HG03066 (cell line): ENCODE data around the gene PBX1.
A peak's percentile ranks its signal among the peaks of the same experiment; 100 is the strongest.

Source experiments
- ATAC-seq: cut with Tn5 transposase; IDR thresholded peaks from one replicate; pipeline ENCODE4 v1.9.1; 2021; ENCODE audit warnings: low read depth; ENCODE audit not compliant: unreplicated experiment

The PBX1 gene

DNA sequence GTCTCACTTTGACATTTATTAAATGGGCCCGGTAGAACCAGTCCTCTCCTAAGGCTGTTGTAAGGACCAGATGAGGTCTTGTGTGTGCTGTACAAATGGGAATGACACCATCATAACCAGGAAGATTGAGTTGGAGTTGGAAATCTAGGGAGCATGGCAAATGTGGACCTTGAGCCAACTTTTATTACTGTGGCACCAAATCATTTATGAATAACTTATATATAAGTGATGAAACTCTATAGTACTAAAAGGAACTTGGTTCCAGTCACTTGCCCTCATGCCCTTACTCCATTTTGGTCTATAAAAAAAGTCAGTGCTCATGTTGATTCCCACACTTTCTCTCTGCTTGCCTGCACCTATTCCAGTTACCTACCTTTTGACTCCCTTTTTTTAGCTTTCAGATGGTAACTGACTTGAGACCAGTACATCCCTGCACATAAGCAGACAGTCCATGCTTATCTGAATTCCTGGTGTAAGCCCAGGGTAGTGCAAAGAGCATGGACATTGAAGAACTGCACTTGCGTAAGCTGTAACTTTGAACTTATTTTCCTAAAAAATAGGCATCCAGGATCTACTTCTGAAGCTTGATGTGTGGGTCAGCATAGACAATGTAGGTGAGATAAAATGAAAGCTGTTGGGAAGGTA, 210.6 kb downstream of the PBX1 start:
- no peak for ATAC-seq

DNA sequence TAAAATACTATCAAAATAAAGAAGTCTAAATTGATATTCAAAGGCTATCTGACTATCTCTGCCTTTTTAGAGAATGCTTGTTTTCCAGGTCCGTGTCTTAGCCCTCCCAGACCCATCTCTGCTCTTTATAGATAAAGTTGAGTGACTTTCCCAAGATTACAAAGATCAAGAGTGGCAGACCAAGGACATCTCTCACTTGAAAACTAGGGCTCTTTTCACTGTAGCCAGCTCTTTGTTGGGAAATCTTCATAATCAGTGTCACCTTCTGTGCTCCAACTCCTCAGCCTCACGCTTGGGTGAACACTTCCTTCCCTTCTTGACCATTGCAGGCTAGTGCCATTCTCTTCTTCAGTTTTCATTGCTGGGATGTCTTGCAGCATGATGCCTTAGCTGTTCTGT, 211.1 kb downstream of the PBX1 start:
- ATAC-seq: no peak

DNA sequence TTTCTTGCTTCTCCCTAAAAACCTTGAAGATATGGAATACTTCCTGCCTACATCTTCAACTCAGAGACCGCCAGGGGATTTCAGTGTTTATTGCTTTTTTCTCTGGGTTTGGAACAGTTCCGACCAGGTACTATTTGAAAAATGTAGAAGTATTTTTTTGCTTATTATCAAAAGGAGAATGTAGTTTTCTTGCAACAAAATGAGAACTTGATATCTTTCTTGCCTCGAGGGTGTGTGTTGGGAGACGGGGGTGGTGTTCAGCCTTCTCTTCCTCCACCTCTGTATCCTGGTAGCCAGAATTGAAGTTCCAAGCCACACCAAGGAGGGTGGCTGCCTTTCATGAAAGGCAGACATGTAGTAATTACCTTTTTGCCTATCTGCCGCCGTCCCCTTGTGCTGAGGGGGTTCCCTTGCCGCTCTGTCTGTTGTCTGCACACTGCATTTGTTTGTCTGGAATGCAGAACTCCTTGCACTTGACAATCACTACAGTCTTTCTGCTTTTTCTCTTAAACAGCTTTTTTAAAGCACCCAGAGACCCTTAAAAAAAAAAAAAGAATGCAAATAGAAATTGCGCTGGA, 212.1 kb downstream of the PBX1 start:
- ATAC-seq: no peak

DNA sequence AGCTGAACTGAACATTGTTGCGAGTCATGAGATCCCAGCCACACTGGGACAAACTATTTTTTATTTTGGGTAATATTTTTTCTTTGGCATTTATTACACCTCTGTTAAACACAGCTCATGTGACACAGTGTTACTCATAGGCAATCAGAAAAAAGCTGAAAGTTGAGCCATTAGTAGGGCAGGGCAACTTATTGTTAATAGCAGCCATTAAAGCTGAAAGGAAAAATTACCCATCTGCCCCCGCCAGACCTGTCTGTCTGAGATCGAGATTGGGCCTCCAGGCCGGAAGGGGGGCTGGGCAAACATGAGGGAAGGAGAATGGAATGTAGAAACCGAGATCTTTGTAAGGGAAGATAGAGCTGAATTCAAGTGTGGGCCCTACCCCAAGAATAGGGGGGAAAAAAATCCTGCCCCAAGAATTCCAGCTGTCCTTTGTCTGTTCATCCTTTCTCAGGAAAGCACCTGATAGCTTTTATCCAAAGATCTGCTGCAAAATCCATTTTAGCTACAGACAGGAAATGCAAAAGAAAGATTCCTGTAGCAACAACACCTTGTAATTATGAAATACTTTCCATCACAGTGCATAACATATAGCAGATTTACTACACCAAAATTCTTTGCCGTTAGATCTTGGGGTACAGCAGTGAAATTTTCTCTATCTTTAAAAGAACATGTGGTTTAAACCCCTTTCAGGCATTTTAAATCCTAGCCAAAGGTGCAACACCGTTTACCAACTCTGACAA, 212.8 kb downstream of the PBX1 start:
- ATAC-seq: no peak

DNA sequence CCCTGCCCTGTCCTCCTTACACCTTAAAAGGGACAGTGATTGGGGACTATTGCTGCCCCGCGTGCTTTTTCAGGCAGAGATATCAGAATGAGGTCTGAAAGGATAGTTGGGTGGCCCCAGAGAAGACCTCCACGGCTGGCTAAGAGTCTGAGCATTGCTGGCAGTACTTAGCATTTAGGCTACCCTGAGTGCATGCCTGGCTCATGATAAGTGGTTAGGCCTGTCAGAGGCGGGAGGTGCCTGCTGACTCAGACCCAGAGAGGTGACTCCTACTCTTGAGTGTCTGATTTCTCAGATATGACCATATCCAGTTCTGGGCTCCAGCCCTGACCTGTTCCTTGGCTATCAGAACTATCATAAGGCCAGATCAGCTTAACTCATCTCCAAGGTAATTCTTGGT, 213.7 kb downstream of the PBX1 start:
- ATAC-seq: no peak

DNA sequence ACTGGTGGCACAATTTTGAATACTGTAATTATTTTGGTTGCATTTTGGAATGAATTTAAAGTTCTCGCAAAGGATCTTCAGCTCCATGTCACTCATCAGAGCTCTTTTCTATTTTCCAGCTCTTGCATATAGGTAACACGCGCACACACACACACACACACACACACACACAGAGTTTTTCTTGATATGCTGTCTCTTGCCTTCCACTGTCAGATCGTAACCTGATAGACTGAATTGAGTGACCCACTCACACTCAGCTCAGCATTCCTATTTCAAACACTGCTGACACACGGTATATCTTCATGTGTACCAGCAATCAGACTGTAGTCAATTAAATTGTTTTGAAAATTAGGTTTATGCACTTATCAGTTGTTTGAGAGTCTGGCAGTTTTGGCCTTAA, 214.1 kb downstream of the PBX1 start:
- no peak for ATAC-seq

DNA sequence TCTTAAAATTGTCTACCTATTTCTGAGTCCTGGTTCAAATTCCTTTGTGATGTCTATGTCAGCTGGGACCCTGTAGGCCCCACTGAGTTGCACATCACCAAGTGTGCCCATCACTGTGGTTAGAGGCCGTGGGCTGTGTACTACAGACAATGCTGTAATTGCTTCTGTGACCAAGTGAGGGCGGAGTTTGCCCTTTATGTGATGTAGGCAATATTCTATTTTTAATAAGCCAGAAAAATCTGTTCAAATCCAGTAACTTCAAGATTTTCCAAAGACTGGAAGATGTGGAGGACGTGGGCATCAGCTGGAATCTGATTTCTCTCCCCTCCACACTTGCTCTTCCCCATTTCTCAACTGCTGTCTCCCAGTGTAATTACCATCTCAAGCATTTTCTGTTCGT, 215.4 kb downstream of the PBX1 start:
- ATAC-seq: no peak

DNA sequence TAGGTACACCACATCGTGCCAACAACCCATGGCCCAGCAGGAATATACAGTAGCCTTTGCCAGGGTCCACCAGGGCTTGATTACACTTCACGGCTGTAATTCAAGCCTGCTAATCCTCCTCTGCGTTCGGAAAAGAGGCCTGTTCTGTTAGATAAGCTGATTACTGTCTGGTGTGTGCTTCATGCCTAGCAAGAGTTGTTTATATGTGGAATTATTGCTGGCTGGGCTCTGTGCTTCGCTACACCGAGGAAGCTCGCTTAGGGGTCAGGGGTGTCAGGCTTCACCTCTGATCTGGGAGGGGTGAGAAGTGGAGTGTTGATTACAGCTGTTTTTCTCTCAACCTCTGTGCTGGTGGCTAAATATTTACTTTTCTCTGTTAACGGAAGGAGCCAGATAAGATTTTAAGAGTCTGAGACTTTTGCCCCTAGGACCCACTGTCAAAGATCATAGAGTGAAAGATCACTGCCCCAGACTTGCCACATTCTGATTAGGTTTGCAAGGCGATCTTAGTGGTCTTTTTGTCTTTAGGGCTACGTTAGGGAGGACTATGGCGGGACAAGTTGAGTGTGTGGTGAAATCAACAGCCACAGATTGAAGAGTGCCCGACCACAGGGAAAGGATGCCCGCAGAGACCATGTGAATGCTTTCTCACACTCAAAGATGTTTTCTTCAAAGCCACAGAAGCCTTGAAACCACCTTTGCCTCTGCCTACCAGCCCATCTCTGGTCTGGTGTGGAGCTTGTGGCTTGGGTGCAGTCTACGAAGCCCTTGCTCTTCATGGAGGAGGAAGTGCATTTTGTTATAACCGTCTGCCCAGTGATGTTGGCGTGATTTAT, 216.1 kb downstream of the PBX1 start:
- ATAC-seq: no peak

DNA sequence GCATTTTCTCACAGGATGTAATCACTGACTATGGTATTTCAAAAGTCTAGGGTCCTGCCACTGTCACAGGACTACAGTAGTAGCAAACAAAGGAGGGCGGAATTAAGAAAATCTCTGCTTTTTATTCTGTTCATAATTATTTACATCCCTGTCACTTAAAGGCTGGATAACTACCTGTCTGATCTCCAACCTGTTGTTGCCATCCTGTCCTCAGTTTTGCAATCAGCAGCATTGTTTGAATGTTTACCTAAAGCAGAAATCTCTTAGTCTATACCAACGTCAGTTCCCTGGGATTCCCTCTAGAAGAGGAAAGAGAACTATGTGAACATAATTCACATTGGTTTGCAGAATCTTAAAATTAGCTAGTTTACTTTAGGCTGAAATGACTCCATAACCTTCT, 218.5 kb downstream of the PBX1 start:
- no peak for ATAC-seq

DNA sequence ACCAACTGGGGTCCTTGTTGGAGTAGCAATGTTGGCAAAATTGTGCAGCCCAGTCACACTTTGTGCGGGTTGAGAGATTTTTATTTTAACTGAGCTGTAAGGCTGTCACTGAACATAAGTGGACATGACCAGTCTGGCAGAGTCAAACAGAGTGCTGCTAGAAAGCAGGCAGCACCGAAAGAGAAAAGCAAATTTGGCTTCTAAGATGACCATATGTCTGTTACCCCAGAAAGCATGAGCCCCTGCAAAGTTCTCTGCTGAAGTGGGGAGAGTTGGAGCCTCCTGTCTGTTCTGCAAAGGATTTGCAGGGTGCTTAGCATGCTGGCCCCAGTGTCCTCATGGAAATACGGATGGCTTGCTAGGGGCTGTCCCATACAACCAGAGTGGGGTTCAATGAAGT, 220.4 kb downstream of the PBX1 start:
- no peak for ATAC-seq

DNA sequence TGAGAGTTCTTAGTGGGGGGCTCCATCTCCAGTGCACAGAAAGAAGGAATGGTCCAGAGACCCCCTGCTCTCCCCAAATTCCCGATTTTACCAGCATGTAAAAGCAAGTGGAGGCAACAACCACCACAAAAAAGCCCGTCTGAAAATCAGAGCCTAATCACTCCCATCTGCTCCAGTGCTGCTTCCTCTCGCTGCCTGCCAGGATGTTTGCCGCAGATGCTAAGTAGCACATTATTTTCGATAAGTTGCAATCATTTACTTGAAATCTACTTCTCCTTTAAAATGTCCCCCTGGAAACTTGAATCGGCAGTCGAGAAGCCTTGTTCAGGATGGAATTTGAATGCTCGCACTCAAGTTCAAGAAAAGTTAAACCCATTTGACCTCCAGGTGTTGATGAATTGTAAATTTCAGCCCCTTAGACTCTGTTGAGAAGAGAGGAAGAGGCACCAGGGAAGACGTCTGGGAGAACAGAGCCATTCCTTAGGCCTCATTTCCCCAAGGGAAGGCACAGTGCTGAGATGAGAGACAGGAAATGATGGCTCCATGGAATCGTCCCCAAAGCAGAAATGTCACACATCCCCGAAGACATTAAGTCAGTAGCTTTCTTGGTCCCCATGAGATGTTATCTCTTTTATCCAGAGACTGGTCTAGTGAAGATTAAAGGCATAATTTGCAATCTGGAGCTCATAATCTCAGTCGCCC, 221.3 kb downstream of the PBX1 start:
- ATAC-seq: no peak

DNA sequence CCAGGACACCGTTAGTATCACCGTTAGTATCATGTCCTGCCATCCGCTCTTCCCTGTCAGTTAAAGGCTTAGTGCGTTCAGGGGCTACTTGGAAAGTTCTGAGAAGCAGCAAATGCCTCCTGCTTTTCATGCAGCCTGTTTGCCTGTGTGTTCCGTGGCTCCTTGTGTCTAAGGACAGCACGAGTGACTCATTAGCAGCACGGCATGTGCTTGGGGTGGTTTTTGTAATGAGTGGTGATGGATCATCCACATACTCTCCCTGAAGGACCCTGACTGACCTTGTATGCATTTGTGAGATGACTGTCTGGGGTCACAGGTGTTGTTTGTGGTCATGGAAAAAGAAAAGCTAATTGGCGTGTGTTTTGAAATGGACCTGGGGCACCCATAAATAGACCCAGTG, 221.9 kb downstream of the PBX1 start:
- ATAC-seq: no peak

DNA sequence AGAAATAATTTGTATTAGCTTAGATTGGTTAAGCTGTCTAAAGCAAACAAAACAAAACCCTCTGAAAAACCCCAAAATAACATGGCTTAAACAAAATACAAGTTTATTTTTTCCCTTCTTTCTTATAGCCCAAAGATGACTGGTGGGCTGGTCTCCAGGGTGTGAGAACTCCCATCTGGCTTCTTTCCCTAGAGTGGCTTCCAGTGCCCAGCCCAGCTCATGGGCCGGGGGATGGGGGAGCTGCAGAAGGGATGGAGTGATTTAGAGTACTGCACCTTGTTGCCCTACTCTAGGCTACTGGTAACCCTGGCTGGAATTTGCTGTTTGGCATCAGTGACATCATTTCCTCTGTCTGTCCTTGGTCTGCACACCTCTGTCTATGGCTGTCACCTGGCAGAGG, 223.0 kb downstream of the PBX1 start:
- ATAC-seq: no peak

DNA sequence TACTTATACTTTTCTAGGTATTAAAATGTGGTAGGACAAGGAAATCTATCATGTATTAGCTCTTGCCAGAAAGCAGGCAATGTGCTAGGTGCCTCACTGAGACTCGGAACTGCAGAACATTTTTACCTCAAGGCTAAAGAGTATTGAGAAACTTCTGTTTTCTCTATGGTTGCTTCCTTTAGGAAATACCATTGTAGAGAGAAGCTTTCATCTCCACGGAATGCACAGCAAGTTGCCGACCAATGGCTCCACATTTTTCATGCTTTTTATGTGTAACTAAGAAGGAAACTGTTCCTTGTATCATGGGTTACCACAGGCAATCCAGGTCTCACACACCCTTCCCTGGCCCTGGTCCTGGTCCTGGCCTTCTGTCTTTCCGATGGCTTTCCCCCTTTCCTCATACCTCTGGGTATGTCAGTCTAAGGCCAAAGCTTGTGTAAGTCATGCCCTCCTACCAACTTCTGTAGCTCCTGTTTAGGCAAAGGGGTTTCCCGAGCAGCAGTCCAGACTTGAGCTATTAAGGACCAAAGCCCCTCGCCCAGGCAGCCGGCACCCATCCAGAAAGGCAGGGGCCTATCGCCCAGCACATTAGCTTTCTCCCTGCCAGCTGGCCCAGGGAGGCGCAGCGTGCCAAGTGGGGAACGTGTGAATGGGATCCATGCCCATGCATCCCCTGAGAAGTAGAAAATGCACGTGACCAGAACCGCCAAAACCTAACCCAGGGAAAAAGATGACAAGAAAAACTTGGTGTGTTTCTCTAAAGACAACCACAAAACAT, 225.0 kb downstream of the PBX1 start:
- no peak for ATAC-seq

DNA sequence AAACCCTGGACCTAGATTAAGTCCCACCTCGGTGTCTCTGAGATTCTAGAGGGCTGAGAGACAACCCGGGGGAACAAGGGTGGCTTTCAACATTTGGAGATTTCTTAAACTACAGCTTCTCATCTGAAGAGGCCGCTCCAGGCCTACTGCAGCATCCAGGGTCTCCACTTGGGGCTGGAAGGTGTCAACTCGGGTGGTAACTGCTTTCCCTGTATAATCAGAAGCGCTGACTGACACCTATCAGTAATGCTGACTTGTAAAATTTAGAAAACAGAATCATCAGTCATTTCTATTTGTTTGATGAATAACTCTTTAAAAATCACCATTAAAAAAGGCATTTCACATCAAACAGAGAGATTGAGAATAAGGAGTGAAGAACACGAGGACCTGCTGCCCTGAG, 226.0 kb downstream of the PBX1 start:
- ATAC-seq: no peak

DNA sequence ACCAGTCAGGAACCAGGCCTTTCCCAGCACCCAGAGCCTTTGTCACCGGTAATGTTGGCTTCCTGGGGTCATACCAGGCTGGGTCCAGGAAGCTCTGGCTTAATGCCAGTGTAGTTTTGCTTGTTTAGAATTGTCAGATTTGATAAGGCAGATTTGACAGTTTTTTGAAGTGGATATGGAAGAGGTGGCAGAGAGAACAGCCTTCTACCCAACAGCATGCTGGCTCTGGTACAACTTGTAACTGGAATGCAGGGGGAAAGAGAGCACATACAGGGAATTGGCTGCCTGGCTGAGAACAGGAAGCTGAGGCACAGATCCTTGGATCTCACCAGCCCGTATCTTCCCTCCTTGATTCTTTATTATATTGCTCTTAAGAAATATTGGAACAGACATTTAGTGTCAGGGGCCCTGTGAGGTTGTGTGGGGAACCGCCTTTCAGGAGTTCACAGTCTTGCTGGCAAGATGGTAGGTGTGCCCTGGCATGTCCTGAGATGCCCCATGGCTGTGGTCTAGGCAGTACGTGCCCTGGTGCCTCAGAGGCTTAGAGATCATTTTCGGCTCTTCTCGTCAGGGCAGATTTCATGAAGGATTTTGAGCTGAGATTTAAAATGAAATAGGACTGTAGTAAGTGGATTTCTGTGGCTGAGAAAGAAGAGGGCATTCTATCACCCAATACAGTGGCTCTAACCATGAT, 227.0 kb downstream of the PBX1 start:
- no peak for ATAC-seq

DNA sequence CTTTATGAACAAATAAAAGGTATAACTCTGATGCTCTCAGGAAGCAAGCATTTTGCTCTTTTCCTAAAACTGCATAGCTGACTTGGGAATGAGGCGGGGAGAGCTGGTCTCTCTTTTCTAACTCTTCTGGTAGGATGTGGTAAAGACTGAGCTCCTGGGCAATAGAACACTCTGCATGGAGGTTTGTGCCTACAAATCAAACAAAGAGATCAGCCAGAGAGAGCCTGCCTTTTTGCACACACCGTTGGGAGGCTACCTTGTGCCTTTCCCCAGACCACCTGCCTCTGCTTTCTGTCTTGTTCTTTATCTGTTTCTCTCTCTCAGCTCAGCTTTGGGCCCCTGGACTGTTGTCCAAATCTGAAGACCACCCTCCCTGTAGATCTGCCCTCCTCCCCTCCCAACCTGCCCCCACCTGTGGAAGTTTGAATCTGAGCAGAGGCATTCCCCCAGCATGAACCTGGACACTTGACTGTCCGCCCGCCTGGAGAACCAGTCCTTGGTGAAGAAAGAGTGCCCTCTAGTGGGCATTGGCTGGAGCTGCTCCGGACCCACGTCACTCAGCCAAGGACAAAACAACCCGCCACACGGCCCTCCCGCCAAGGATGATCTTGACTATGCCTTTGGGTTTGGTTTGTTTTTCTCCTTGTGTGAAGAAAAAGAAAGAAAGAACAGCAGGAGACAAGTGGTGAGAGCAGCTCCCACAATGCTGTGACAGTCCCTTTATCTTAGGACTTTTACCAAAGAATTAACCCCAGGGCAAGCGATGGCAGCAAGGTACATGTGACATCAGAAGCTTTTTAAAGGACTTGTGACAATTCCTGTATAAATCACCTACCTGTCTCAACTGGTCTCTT, 228.2 kb downstream of the PBX1 start:
- ATAC-seq: peak; percentile 88

DNA sequence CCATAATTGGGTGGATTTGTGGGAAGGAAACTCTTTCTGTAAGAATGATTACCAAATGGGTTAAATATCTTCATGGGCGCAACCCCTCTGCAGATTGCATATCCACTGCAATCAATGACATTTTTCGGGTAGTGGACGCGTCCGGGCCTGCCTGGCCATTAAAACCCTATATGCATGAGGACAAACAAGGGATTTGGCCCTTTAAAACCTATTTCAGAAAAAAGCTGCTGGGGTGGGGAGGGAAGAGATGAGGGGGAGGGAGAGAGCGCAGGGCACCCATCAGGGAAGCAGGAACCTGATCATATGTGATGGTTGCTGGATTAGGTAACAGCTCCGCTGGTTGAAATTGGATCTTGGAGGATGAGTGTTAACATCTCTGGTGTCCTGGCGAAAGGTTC, 228.8 kb downstream of the PBX1 start:
- ATAC-seq: no peak
